ENCODE results near the gene DVL3.
"Not testable (repeated sequence)": the region's sequence is repeated elsewhere in the genome, so short reads cannot be mapped to it uniquely, and the experiment has no call there.

DVL3 gene

DNA sequence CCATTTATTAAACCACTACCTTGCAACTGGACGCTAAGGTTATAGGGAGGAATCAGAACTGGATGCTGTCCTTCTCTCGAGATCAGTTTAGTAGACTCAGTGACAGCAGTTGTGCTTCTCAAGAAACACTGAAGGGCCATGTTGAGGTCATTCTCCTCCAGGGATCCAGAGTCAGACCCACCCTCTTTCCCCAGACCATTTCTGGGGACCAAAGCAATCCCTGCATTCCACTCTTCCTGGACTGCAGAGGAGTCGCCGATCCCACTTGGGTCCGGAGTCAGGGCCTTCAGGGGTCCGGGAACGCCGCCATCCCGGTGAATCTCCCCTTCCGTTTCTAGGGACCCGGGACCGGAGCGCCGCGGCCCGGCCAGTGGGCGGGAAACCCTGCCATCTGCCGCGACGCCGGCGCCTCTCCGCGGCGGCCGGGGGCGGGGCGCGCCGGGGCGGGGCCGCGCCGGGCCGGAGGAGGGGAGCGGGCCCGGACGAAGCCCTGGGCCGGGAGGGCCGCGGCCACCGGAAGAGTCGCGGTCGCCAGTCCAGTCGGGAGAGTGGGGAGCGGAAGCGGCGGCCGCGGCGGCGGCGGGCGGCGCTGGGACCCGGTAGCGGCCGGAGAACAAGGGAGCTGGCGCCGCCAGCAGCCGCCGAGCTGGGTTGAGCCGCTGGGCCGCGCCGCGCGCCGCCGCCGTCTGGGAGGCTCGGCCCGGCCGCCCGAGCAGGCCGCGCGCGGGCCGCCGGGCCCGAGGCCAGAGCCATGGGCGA is at the start of gene DVL3:
DVL3 (plus strand) TSS at position 493 of the 759 bp plus-strand sequence; CDS start at position 752, 259 bp downstream.
- peak; percentile 73 for DNase-seq

GRCh38 chr3:184110316-184110725 is 44.9 kb upstream of the DVL3 start:
- no peak for DNase-seq

GRCh38 chr3:184116017-184116416 is 39.2 kb upstream of the DVL3 start:
- no peak for DNase-seq

GRCh38 chr3:184117636-184118035 is 37.5 kb upstream of the DVL3 start:
- DNase-seq: peak; percentile 26

- not testable (repeated sequence) for DNase-seq
Observed at GRCh38 chr3:184121031-184121430, 34.1 kb upstream of the DVL3 start.

DNA sequence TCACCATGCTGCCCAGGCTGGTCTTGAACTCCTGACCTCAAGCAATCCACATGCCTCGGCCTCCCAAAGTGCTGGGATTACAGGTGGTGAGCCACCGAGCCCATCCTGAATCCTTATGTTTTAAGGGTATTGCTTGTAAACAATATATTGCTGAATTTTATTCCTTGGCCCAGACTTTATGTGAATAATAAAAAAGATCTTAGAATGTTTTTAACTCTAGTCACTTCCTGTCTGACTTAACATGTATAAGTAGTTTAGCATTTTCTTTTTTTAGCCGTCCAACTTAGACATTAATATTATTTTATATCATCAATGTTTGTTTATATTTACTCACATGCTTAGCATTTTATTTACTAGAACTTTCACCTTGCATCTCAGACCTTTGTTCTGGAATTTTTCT is 29.2 kb upstream of the DVL3 start:
- no peak for DNase-seq

DNA sequence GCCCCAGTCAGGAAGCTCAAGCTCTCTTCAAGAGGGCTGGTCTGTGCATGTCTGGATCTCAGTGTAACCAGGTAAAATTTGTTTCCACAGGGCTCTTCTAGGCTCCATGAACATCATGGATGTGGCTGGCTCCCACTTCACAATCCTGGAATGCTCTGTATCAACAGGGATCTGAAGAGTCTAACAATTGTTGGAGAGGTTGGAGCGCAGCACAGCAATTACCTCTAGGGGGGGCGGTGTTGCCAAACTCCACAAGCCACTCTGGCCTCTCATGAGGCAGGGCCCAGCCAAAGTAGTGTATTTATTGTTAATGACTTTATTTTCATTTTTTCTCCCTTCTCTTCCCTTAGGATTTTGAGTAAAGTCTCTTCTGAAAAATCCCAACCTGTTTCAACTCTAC is 26.2 kb upstream of the DVL3 start:
- peak; percentile 40 for DNase-seq

DNA sequence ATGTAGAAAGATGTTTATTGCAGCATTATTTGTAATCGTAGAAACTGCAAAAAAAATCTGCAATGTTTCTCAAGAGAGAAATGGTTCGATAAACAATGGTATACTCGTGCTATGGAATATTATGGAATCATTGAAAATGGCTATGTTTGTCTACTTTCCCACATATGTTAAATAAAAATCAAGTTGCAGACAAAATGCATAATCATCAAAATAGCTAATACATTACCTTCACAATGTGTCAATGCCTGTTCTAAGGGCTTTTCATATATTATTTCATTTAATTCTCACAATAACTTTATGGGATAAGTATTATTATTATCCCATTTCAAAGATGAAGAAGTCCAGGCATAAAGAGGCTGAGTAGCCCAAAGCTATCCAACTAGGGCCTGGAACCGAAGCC is 22.2 kb upstream of the DVL3 start:
- DNase-seq: no peak

DNA sequence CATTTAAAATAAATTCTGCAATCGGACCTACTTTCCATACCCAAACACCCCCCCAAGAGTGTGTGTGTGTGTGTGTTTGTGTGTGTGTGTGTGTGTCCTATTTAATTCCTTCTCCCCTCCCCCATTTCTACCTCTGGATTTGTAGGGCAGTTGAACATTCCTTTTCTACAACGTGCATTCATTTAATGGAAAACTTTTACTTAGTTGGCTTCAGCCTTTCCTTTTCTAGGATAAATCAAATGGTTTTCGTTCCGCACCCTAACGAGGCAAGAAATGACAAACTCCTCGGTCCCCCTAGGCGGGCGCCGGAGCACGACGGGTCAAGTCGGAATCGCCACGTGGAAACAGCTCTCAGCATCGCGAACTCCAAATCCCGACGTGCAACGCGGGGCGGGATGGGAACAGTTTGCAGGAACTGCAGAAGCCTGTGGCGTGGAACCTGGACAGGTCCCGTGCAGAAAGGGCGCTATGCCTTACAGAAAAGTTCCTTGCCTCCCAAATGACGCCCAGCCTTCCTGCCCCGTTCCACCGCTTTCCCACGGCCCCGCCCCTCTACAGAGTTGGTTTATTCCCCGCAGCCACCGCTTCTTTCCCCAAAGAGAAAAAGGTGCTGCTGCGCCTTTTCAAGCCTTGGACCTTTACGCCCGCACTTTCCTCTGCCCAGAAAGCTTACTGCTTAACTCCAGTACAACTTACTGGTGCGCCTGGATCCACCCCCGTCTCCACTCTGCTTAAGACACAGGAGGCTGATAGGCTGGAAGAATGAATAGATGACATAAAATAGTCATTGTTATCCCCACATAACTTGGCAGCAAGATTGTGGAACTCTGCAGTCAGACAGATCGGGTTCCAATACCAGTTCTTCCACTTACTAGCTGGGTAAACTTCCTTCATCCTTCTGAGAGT is 21.1 kb upstream of the DVL3 start:
- DNase-seq: peak; percentile 88

DNA sequence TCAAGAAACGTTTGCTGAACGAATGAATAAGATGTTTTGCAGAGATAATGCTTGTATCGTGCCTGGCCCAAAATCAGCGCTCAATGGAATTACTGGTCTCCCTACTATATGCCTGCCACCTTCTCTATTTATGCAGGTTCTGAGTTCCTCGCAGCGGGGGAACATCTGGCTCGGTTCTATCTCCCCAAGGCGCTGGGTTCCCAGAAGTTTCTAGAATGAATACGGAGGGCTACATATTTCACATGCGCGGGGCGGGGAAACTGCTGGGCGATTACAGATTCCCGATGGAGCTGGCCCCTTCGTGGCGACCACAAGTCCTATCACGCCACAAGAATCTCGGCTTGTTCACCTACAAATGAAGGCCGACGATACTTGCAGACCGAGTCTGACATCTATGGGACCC is 20.4 kb upstream of the DVL3 start:
- no peak for DNase-seq

- peak; percentile 92 for DNase-seq
Observed at GRCh38 chr3:184135149-184135910, 19.8 kb upstream of the DVL3 start, which contains the start of gene EIF2B5. TSS of gene EIF2B5 (plus strand) at chr3:184135358. CDS start at chr3:184135386, 28 bp downstream.

DNA sequence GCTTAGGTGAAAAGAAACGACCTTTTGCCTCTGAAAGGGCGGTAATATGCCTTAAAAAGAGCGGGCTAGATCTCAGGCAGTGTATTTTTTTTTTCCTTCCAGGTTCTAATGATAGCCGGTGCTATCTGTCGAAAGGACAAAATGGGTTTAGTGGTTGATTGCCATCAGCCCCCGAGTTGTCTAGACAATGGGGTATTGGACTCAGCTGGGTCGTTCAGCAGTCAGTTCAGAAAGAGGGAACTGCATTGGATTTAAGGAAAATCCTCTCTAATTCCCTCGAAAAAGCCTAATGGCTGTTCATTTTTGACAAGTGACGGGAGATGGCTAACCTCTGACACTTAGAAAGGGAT is 19.3 kb upstream of the DVL3 start:
- no peak for DNase-seq

GRCh38 chr3:184140436-184140835 is 14.7 kb upstream of the DVL3 start:
- DNase-seq: no peak

GRCh38 chr3:184142199-184142598 is 13.0 kb upstream of the DVL3 start:
- DNase-seq: no peak

DNA sequence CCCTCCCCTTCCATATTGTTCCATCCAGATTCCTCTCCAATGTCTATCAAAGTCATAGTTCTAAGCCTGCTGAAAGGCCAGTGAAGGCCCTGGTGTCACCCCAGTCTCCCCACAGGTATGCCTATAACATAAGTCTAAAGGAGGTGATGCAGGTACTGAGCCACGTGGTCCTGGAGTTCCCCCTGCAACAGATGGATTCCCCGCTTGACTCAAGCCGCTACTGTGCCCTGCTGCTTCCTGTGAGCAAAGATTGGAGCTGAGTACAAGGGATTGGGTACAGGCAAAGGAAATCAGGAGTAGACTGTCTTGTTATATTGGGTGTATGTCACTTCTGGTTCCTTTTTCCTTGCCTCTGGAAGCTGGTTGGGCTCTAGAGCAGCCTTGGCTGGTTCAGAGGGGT is 11.8 kb upstream of the DVL3 start:
- no peak for DNase-seq

DNA sequence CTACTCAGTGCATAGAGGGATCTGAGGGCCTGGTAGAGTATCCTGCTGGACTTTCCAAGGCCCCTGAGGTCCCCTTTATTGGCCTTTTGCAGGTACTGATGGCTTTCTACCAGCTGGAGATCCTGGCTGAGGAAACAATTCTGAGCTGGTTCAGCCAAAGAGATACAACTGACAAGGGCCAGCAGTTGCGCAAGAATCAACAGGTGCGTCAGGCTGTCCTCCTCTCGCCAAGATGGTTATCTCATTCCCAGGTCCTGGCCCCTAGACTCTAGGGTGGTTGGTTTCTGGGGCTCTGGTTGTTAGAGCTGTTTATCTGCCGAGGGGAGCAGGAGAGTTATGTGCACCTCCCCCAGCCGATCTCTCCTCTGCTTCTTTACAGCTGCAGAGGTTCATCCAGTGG is 10.7 kb upstream of the DVL3 start:
- no peak for DNase-seq

DNA sequence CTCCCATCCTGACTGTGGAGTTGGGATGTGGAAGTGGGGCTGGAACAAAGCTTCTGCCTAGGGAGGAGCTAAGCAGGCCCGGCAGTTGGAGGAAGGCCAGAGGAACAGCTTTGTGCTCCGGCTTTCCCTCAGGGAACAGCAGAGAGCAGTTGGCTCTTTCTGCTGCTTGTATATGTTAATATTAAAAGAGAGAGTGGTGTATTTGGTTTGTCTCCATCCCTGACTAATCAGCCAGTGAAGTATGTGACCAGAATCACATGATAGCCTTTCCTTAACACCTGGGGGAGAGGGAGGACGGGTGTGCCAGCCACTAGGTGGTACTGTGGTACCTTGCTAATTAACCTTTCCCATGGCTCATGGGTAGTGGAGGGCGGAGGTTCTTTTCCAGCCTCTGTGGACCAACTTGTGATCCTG is 10.1 kb upstream of the DVL3 start:
- peak; percentile 49 for DNase-seq

DNA sequence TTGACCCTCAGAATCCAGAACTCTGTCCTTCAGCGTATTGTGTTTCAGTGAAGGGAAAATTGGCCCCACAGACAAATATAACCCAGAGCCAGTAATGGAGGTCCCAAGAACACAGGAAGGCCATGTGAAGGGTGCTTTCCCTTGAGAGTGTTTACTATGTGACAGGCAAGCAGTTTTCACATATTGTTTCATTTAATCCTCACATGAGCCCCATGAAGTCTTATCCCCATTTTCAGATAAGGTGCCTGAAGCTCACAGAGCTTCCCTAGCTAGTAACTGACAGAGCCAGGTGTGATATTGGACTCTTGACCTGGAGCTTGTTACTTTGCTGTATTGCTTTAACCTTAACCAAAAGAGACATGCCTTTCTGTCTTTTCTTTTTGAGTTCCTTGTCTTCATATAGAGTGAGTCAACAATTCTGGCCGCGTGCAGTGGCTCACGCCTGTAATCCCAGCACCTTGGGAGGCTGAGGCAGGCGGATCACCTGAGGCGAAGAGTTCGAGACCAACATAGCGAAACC is 9.4 kb upstream of the DVL3 start:
- DNase-seq: no peak

DNA sequence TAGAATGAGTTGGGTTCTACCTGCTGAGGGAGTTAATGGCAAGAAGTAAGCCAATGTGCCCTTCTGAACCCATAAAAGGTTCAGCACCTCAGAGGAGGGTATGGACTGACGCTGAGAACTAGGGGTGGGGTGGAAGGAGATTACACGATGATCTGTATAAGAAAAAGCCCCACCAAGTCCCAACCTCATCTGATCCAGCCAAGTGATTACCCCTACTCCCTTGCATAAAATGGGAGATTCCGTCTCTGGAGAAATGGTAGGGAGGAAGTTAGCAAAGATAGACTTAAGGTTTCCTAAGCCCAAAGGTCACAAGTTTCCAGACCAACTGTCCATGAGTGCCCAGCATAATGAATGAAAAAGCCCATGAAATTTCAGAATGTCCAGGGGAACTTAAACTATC is 7.1 kb upstream of the DVL3 start:
- no peak for DNase-seq

DNA sequence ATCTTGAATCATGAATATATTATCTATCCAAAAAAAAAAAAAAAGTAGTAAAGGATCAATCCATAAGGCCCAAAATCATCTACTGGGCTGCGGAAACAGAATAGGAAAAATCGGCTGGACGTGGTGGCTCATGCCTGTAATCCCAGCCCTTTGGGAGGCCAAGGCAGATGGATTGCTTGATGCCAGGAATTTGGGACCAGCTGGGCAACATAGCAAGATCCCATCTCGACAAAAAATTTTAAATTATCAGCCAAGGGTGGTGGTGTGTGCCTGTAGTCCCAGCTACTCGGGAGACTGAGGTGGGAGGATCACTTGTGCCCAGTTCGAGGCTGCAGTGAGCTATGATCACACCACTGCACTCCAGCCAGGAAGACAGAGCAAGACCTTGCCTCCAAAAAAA is 6.1 kb upstream of the DVL3 start:
- DNase-seq: no peak

DNA sequence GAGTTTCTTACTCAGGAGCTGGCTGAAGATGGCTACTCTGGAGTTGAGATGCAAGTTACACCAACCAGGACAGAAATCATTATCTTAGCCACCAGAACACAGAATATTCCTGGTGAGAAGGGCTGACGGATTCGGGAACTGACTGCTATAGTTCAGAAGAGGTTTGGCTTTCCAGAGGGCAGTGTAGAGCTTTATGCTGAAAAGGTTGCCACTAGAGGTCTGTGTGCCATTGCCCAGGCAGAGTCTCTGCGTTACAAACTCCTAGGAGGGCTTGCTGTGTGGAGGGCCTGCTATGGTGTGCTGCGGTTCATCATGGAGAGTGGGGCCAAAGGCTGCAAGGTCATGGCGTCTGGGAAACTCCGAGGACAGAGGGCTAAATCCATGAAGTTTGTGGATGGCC is 5.4 kb upstream of the DVL3 start:
- DNase-seq: not testable (repeated sequence)

DNA sequence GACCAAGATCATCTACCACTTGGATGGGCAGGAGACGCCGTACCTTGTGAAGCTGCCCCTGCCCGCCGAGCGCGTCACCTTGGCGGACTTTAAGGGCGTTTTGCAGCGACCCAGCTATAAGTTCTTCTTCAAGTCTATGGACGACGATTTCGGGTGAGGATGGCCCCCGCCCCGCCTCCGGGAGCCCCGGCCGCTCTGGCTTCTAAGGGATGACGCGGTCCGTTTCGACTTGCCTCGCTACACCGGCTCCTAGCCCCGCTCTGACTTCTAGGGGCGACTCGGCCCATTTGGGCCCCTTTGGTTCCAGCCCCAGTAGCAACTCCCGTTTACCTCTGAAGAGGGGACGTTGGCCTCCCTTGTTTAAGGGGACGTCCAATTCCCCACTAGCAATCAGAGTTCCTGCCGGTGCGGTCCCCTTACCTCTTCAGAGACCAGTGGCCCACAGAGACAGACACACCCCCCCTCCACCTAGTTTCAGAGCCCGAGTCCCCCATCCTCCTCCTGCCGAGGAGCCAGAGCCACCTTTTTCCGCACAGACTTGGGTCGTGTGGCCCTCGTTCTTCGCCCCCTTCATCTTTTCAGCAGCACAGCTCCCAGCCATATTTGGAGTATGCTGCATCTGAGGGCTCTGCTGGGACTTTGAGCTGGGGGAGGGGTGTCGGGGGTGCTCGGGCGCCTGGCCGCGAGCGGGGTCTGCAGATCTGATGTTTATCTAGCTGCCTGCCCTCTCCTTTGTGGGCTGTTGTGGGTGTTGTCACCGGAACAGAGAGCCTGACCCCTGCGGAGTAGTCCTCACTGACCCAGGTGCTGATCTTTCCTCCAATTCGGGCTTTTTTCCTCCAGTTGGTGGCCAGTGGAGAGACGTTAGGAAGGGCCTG is 706 bp downstream of the DVL3 start:
- peak; percentile 51 for DNase-seq

Measured in RPMI8226 (cell line).